ENCODE results near the gene MORF4L1.

Gene MORF4L1

GRCh38 chr15:78909160-78909695 lies 36.5 kb downstream of the MORF4L1 start:
- TF ChIP-seq EZH2 (optimal IDR thresholded peaks at IDR 0.05; ENCODE audit: low read depth, low read length) (no peak), EZH2phosphoT487 (IDR thresholded peaks at IDR 0.05; ENCODE audit: low read length) (no peak), CTCF (IDR thresholded peaks at IDR 0.05; ENCODE audit: low read length) (no peak)
- DNase-seq, result no peak
- Histone ChIP-seq H3K4me1 (ENCODE audit: low read length) (no peaks in the 10 kb centered on the region), H3F3A (ENCODE audit: insufficient read depth, low read length) (no peaks in the 10 kb centered on the region), H2AFZ (ENCODE audit: low read length) (no peak overlapping the region), H3K27ac (ENCODE audit: low read length) (no peak overlapping the region), H3K4me2 (ENCODE audit: low read depth, low read length) (no peak overlapping the region), H3K79me2 (ENCODE audit: low read length) (no peaks in the 10 kb centered on the region), H3K9me2 (replicated peaks; ENCODE audit: insufficient read depth, low read length) (no peaks in the 10 kb centered on the region), H3K4me3 (ENCODE audit: low read length) (no peak overlapping the region), H3K9ac (ENCODE audit: low read length) (no peak overlapping the region), H3K27me3 (replicated peaks; ENCODE audit: insufficient read depth, low read length) (no peaks in the 10 kb centered on the region), H4K20me1 (ENCODE audit: insufficient read depth, low read length) (no peaks in the 10 kb centered on the region), H3K36me3 (replicated peaks; ENCODE audit: insufficient read depth, low read length) (0 out of 2 replicates have a peak, but pooled peaks cover 4% of the 10 kb centered on the region), H3K9me3 (replicated peaks; ENCODE audit: insufficient read depth, low read length) (no peaks in the 10 kb centered on the region)

- Histone ChIP-seq H2AFZ (ENCODE audit: low read length) (no peak overlapping the region), H3K27ac (ENCODE audit: low read length) (no peak overlapping the region), H3K36me3 (replicated peaks; ENCODE audit: insufficient read depth, low read length) (0 out of 2 replicates have a peak, but pooled peaks cover 2% of the 10 kb centered on the region), H3F3A (ENCODE audit: insufficient read depth, low read length) (no peaks in the 10 kb centered on the region), H3K27me3 (replicated peaks; ENCODE audit: insufficient read depth, low read length) (no peaks in the 10 kb centered on the region), H3K9me2 (replicated peaks; ENCODE audit: insufficient read depth, low read length) (no peaks in the 10 kb centered on the region), H4K20me1 (ENCODE audit: insufficient read depth, low read length) (no peaks in the 10 kb centered on the region), H3K4me3 (ENCODE audit: low read length) (no peak overlapping the region), H3K4me2 (ENCODE audit: low read depth, low read length) (no peak overlapping the region), H3K79me2 (ENCODE audit: low read length) (no peaks in the 10 kb centered on the region), H3K9me3 (replicated peaks; ENCODE audit: insufficient read depth, low read length) (no peaks in the 10 kb centered on the region), H3K4me1 (ENCODE audit: low read length) (no peaks in the 10 kb centered on the region), H3K9ac (ENCODE audit: low read length) (no peak overlapping the region)
- DNase-seq, result peak; percentile 17
- TF ChIP-seq CTCF (IDR thresholded peaks at IDR 0.05; ENCODE audit: low read length) (peak; percentile 67), EZH2phosphoT487 (IDR thresholded peaks at IDR 0.05; ENCODE audit: low read length) (no peak), EZH2 (optimal IDR thresholded peaks at IDR 0.05; ENCODE audit: low read depth, low read length) (no peak)
These were observed 37.1 kb downstream of the MORF4L1 start for GRCh38 chr15:78909791-78910228.

- Histone ChIP-seq H3K4me1 (ENCODE audit: low read length) (no peaks in the 10 kb centered on the region), H3K27ac (ENCODE audit: low read length) (no peak overlapping the region), H3F3A (ENCODE audit: insufficient read depth, low read length) (no peaks in the 10 kb centered on the region), H4K20me1 (ENCODE audit: insufficient read depth, low read length) (no peaks in the 10 kb centered on the region), H3K4me3 (ENCODE audit: low read length) (no peak overlapping the region), H3K36me3 (replicated peaks; ENCODE audit: insufficient read depth, low read length) (no peaks in the 10 kb centered on the region), H3K9me3 (replicated peaks; ENCODE audit: insufficient read depth, low read length) (no peaks in the 10 kb centered on the region), H3K27me3 (replicated peaks; ENCODE audit: insufficient read depth, low read length) (no peaks in the 10 kb centered on the region), H3K9ac (ENCODE audit: low read length) (no peak overlapping the region), H2AFZ (ENCODE audit: low read length) (no peak overlapping the region), H3K4me2 (ENCODE audit: low read depth, low read length) (no peak overlapping the region), H3K9me2 (replicated peaks; ENCODE audit: insufficient read depth, low read length) (no peaks in the 10 kb centered on the region), H3K79me2 (ENCODE audit: low read length) (no peaks in the 10 kb centered on the region)
- no peak for DNase-seq
- TF ChIP-seq EZH2 (optimal IDR thresholded peaks at IDR 0.05; ENCODE audit: low read depth, low read length), result no peak
- TF ChIP-seq EZH2phosphoT487 (IDR thresholded peaks at IDR 0.05; ENCODE audit: low read length), result no peak
- TF ChIP-seq CTCF (IDR thresholded peaks at IDR 0.05; ENCODE audit: low read length), result no peak
These were observed 37.6 kb downstream of the MORF4L1 start for GRCh38 chr15:78910271-78910670.
